ENCODE data around the gene PRKCI. TPM values are rescaled to one million over a fixed set of nuclear protein-coding genes. Genes with fewer than 3 reads are reported as not detected.
"Not testable (repeated sequence)": the region's sequence is repeated elsewhere in the genome, so short reads cannot be mapped to it uniquely, and the experiment has no call there.

Gene PRKCI
- total RNA-seq, 4 donors from 2014 or later: 38.6 to 123 (median 50.2) TPM

DNA sequence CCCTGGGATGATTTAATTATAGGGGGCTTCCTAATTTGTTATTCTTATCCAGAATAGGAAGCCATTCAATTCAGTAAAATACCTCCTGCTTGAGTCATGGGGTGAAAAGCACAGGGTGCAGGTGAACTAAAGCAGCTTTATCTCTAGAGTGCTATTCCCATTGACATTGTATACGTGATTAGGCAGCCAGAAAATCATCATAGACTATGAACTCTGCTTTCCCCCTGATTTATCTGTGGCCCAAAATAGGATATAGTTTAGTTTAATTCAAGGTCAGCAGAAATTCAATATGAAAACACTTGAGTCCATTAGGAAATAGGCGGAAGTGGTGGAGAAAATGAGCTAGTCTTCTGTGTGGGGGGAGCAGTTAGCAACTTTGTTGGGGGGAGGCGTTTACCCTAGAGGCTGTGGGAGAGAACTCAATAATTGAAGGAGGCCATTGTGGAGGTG is 18.2 kb upstream of the PRKCI start:
- DNase-seq (ENCODE audit: low spot score in 2 of 2): no peak
- H3K4me3 ChIP-seq (ENCODE audit: low read depth, poor library complexity, severe bottlenecking): no peak overlapping the region
- TF ChIP-seq POLR2A (IDR thresholded peaks at IDR 0.05): no peak
- TF ChIP-seq, protein P1, sequence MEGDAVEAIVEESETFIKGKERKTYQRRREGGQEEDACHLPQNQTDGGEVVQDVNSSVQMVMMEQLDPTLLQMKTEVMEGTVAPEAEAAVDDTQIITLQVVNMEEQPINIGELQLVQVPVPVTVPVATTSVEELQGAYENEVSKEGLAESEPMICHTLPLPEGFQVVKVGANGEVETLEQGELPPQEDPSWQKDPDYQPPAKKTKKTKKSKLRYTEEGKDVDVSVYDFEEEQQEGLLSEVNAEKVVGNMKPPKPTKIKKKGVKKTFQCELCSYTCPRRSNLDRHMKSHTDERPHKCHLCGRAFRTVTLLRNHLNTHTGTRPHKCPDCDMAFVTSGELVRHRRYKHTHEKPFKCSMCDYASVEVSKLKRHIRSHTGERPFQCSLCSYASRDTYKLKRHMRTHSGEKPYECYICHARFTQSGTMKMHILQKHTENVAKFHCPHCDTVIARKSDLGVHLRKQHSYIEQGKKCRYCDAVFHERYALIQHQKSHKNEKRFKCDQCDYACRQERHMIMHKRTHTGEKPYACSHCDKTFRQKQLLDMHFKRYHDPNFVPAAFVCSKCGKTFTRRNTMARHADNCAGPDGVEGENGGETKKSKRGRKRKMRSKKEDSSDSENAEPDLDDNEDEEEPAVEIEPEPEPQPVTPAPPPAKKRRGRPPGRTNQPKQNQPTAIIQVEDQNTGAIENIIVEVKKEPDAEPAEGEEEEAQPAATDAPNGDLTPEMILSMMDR (IDR thresholded peaks at IDR 0.05): no peak
- WGBS, 2 donors: 77 to 79% methylated on average over 3 of the region's 3 CpGs
- intact Hi-C loops (cut with DNase I; ENCODE audit: low total_unique reads): no loop called here

DNA sequence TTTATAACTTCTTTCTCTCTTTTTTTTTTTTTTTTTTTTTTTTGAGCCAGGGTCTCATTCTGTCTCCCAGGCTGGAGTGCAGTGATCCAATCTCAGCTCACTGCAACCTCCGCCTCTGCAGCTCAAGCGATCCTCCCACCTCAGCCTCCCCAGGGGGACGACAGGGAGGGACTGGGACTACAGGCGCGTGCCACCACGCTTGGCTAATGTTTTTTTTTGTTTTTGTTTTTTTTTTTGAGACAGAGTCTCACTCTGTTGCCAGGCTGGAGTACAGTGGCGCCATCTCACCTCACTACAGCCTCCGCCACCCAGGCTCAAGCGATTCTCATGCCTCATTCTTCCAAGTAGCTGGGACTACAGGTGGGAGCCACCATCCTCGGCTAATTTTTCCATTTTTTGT is 17.7 kb upstream of the PRKCI start:
- no peak overlapping the region for H3K4me3 ChIP-seq (ENCODE audit: low read depth, poor library complexity, severe bottlenecking)
- intact Hi-C loops (cut with DNase I; ENCODE audit: low total_unique reads): no loop called here
- no peak for DNase-seq (ENCODE audit: low spot score in 2 of 2)
- TF ChIP-seq POLR2A (IDR thresholded peaks at IDR 0.05): no peak
- TF ChIP-seq, protein P1 (IDR thresholded peaks at IDR 0.05): no peak
- 87 to 92% methylated on average over 10 of the region's 10 CpGs for WGBS, 2 donors

DNA sequence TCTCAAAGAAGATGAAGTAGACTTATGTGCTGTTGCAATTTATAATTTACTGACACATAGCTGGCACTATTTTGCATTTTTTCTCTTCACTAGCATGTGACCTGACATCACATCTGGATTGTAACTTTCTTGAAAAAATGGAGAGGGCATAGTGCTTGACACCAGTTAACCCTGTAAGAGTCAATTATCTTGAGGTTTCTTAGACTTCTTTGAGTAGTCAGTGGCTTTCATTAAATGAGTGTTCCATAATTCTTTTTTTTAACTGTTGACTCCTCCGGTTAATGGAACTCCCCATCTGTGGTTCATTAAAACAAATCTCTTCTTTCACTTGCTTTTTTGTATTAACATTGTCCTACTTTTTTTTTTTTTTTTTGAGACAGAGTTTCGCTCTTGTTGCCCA is 16.9 kb upstream of the PRKCI start:
- WGBS, 2 donors: 54 to 63% methylated on average over 2 of the region's 2 CpGs
- H3K4me3 ChIP-seq (ENCODE audit: low read depth, poor library complexity, severe bottlenecking): no peak overlapping the region
- TF ChIP-seq, protein P1 (IDR thresholded peaks at IDR 0.05): no peak
- TF ChIP-seq POLR2A (IDR thresholded peaks at IDR 0.05): no peak
- DNase-seq (ENCODE audit: low spot score in 2 of 2): no peak
- intact Hi-C loops (cut with DNase I; ENCODE audit: low total_unique reads): no loop called here

DNA sequence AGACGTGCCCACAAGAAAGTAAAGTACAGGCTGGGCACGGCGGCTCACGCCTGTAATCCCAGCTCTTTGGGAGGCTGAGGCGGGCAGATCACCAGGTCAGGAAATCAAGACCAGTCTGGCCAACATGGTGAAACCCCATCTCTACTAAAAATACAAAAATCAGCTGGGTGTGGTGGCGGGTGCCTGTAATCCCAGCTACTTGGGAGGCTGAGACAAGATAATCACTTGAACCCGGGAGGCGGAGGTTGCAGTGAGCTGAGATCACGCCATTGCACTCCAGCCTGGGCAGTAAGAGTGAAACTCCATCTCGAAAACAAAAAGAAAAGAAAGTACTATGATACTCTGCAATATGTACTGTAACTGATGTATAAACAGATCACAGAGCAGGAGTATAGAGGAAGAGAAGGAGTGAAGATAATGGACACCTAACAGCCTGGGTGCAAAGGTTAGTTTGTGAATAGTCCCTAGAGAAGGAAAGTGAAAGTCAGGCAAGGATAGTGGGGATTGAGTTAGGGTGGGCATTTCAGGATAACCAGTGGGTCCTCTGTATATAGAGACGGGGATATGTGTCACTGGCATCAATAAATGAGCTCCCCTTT is 16.0 kb upstream of the PRKCI start:
- H3K4me3 ChIP-seq (ENCODE audit: low read depth, poor library complexity, severe bottlenecking); intact Hi-C loops (cut with DNase I; ENCODE audit: low total_unique reads); DNase-seq (ENCODE audit: low spot score in 2 of 2): not testable (repeated sequence)
- 90 to 96% methylated on average over 11 of the region's 11 CpGs for WGBS, 2 donors

DNA sequence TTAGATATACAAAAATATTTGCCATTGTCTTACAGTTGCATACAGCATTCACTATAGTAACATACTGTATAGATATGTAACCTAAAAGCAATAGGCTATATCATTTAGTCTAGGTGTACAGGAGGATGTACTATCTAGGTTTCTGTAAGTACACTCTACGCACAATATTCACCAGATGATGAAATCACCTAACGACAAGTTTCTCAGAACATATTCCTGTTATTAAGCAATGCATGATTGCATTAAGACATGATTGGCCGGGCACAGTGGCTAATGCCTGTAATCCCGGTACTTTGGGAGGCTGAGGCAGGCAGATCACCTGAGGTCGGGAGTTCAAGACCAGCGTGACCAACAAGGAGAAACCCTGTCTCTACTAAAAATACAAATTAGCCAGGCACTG is 14.5 kb upstream of the PRKCI start:
- intact Hi-C loops (cut with DNase I; ENCODE audit: low total_unique reads): no loop called here
- 66 to 71% methylated on average over 6 of the region's 6 CpGs for WGBS, 2 donors
- no peak for DNase-seq (ENCODE audit: low spot score in 2 of 2)
- TF ChIP-seq POLR2A (IDR thresholded peaks at IDR 0.05): no peak
- TF ChIP-seq, protein P1 (IDR thresholded peaks at IDR 0.05): no peak
- no peak overlapping the region for H3K4me3 ChIP-seq (ENCODE audit: low read depth, poor library complexity, severe bottlenecking)

DNA sequence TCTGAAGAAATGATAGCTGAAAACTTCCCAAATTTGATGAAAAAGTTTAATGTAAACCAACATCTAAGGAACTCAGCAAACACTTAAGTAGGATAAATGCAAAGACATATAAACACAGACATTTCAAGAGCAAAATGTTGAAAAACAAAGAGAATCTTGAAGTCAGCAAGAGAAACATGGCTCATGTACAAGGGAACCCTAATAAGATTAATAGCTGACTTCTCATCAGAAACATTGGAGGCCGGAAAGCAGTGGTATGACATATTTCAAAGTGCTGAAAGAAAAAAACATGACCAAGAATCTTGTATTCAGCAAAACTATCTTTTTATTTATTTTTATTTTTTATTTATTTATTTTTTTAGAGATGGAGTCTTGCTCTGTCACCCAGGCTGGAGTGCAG is 10.6 kb upstream of the PRKCI start:
- intact Hi-C loops (cut with DNase I; ENCODE audit: low total_unique reads): no loop called here
- no peak for TF ChIP-seq POLR2A (IDR thresholded peaks at IDR 0.05)
- TF ChIP-seq, protein P1 (IDR thresholded peaks at IDR 0.05): no peak
- 94 to 97% methylated on average over 1 of the region's 1 CpG for WGBS, 2 donors
- no peak overlapping the region for H3K4me3 ChIP-seq (ENCODE audit: low read depth, poor library complexity, severe bottlenecking)
- no peak for DNase-seq (ENCODE audit: low spot score in 2 of 2)

Data from lower leg skin (tissue), 4 donors.